Lower lobe of right lung (tissue), 2 donors: ENCODE results near the gene BZW2. TPM values are rescaled to one million over a fixed set of nuclear protein-coding genes. Genes with fewer than 3 reads are reported as not detected.

Source experiments
- ATAC-seq, 2 donors: fragments of 200-7000 bp; cut with Tn5 transposase; one replicate each; pipeline ENCODE4 v1.9.1; 2020 to 2022; ENCODE audit warnings: mild to moderate bottlenecking in 2 of 2, moderate library complexity in 2 of 2
- DNase-seq: peaks from one replicate; pipeline ENCODE4 v3.0.0-alpha.2; 2020
- H3K27ac ChIP-seq: fragments of 200-600 bp; one replicate; pipeline ENCODE4 v1.8.0; 2022
- H3K27me3 ChIP-seq: fragments of 200-600 bp; one replicate; pipeline ENCODE4 v1.8.0; 2022; ENCODE audit warnings: low read depth
- H3K36me3 ChIP-seq: fragments of 200-600 bp; one replicate; pipeline ENCODE4 v1.8.0; 2022; ENCODE audit warnings: mild to moderate bottlenecking
- H3K4me1 ChIP-seq: fragments of 200-600 bp; one replicate; pipeline ENCODE4 v1.8.0; 2022
- H3K4me3 ChIP-seq: fragments of 200-600 bp; one replicate; pipeline ENCODE4 v1.8.0; 2022; ENCODE audit warnings: mild to moderate bottlenecking
- H3K9me3 ChIP-seq: fragments of 200-600 bp; one replicate; pipeline ENCODE4 v1.8.0; 2022
- intact Hi-C: fragments of 100-400 bp; cut with DNase I; formaldehyde crosslinking; loops from one replicate; pipeline ENCODE4 v1.11.0; 2022
- total RNA-seq: library from RNA; stranded (reverse); fragmentation: NEBNext Ultra II Directional; extraction: Animal tissue kit (Norgen Biotek cat#: 25700); gene quantifications from one replicate; pipeline ENCODE4 v1.2.1, GENCODE V29; 2021
- TF ChIP-seq, protein P1 (sequence below): fragments of 200-600 bp; IDR thresholded peaks from one replicate; pipeline ENCODE4 v1.8.0; 2022; ENCODE audit warnings: antibody characterized with exemption, mild to moderate bottlenecking
- donor health status: DM: no; HTN: yes; CAD: no; lungs with severe emphysema.

Gene BZW2
- total RNA-seq, 1 donor from 2014 or later: 24.6 TPM

DNA sequence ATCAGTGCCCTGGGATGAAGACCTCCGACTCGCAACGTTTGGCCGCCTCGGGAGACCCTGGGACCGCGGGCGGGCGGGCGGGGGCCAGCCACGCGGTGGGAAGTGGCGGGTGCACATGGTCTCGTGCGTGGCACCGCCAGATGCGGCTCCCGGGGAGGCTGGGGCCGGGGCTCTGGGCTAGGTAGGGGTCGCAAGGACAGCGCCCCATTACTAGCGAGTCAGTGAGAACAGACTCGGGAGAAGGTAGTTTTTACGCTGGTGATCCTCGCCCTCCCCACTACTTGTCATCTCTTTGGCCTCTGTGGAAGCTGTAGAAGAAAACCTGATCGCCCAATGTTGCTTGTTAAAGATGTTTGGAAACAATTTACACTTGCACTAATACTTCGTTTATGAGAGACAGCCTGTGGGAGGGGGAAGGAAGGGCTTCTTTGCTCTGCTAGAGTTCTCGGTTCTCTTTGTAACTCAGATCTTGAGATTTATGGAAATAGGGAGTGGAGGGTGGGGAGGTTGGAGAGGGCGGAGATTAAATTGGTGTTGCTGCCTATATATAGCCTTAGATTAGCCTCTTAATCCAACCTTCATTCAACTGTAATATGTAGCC lies 591 bp downstream of the BZW2 start:
- DNase-seq (no peak), ATAC-seq (peak; percentile 17 to 32)
- TF ChIP-seq, protein P1, sequence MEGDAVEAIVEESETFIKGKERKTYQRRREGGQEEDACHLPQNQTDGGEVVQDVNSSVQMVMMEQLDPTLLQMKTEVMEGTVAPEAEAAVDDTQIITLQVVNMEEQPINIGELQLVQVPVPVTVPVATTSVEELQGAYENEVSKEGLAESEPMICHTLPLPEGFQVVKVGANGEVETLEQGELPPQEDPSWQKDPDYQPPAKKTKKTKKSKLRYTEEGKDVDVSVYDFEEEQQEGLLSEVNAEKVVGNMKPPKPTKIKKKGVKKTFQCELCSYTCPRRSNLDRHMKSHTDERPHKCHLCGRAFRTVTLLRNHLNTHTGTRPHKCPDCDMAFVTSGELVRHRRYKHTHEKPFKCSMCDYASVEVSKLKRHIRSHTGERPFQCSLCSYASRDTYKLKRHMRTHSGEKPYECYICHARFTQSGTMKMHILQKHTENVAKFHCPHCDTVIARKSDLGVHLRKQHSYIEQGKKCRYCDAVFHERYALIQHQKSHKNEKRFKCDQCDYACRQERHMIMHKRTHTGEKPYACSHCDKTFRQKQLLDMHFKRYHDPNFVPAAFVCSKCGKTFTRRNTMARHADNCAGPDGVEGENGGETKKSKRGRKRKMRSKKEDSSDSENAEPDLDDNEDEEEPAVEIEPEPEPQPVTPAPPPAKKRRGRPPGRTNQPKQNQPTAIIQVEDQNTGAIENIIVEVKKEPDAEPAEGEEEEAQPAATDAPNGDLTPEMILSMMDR: no peak
- Histone ChIP-seq H3K36me3 (no peaks in the 10 kb centered on the region), H3K27me3 (no peaks in the 10 kb centered on the region), H3K4me3 (peak overlapping the region; percentile 89), H3K27ac (peak overlapping the region; percentile 93), H3K4me1 (peaks cover 62% of the 10 kb centered on the region), H3K9me3 (no peaks in the 10 kb centered on the region)
- intact Hi-C loops: no loop called here

DNA sequence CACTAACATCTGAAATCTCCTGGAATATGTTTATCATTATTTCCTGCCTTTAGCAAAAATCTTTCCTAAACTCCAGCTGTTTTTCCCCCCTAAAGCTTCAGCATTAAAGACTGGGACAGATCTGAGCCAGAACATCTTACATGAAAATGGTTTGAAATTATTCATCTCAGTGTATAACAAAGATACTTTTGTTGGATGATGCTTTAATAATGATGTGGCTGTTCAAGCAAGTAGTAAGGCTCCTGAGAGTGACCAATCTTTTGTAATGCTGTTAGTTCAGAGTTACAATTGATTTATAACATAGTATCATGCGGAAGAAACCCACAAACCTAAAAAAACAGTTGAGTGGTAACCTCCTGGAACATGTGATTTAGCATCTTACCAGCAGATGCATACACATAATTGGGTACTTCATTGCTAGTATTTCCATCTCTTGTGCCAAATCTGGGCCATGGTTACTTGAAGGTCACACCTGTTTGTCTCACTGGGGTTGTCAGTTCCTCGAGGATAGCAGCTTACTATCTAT lies 1.5 kb downstream of the BZW2 start:
- DNase-seq (no peak), ATAC-seq (no peak)
- TF ChIP-seq, protein P1: no peak
- Histone ChIP-seq H3K27me3 (no peaks in the 10 kb centered on the region), H3K27ac (no peak overlapping the region), H3K4me1 (peaks cover 64% of the 10 kb centered on the region), H3K36me3 (no peaks in the 10 kb centered on the region), H3K9me3 (no peaks in the 10 kb centered on the region), H3K4me3 (peak overlapping the region; percentile 89)
- intact Hi-C loops: no loop called here

DNA sequence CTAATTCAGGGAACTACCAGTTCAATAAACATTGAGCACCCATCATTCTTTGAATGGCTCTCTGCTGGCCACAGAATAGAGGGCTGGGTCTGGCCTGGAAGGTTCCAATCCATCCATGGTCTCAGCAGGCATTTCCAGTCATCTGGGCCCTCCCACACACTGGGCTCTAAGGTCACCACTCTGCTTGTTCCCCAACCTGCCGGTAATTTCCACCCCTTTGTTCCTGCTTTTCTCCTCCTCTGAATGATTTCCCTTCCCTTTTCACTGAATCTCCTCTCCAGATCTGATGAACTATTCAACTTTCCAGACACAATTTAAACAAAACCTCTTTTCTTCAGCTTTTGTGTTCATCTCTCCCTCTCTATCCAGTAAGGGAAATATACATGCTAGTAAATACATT lies 2.6 kb downstream of the BZW2 start:
- Histone ChIP-seq H3K27ac (no peak overlapping the region), H3K4me1 (peaks cover 55% of the 10 kb centered on the region), H3K36me3 (no peaks in the 10 kb centered on the region), H3K4me3 (no peak overlapping the region), H3K9me3 (no peaks in the 10 kb centered on the region), H3K27me3 (no peaks in the 10 kb centered on the region)
- DNase-seq (no peak), ATAC-seq (no peak)
- TF ChIP-seq, protein P1: no peak
- intact Hi-C loops: no loop called here

DNA sequence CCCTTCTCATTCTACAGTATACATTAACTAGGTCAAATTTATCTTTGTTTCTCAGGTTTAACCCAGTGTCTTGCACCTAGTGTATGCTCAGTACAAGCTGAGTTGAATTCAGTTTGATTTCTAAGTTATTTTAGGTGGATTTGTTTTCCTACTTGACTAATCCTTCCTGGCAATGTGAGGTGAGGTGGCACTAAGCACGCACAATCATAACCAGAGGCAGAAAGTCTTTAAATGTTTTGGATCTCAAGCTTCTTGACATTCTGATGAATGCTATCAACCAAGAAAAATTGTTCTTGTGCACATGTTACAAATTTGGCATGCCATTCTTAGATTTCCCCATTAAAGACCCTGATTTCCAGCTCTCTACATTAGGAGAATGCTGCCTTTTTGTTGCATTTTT lies 3.2 kb downstream of the BZW2 start:
- TF ChIP-seq, protein P1: no peak
- intact Hi-C loops: no loop called here
- Histone ChIP-seq H3K9me3 (no peaks in the 10 kb centered on the region), H3K4me1 (peaks cover 48% of the 10 kb centered on the region), H3K27ac (no peak overlapping the region), H3K27me3 (no peaks in the 10 kb centered on the region), H3K4me3 (no peak overlapping the region), H3K36me3 (no peaks in the 10 kb centered on the region)
- no peak for ATAC-seq
- DNase-seq: no peak

DNA sequence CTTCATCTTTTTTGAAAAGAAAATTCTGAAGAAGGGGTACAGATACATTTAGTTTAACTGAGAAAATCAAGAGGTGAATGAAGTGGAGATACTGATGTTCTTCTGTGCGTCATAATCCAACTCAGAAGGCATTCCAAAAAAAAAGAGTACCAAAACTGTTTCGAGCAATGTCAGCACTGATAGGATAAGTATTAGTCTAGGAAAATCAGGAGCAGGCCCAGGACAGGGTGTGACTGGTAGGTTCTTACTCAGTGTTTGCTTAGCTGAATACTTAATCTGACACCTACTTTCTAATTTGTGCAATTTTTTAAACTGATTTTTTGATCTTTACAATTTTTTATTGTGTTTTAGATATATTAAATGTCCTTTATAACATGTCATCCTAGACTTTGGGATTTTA lies 4.3 kb downstream of the BZW2 start:
- H3K4me3 ChIP-seq: no peak overlapping the region
- TF ChIP-seq, protein P1: no peak
- no peak for DNase-seq
- ATAC-seq: no peak
- intact Hi-C loops: no loop called here
- no peaks in the 10 kb centered on the region for H3K9me3 ChIP-seq
- peaks cover 46% of the 10 kb centered on the region for H3K4me1 ChIP-seq
- no peak overlapping the region for H3K27ac ChIP-seq
- H3K27me3 ChIP-seq: no peaks in the 10 kb centered on the region
- H3K36me3 ChIP-seq: no peaks in the 10 kb centered on the region
